ENCODE measurements around the gene RBMS1. TPM values are rescaled to one million over a fixed set of nuclear protein-coding genes. Genes with fewer than 3 reads are reported as not detected.
A peak's percentile ranks its signal among the peaks of the same experiment; 100 is the strongest.
"Not testable (repeated sequence)": the region's sequence is repeated elsewhere in the genome, so short reads cannot be mapped to it uniquely, and the experiment has no call there.

Gene RBMS1
- total RNA-seq, 1 donor from 2014 or later = 93.3 TPM

GRCh38 chr2:160428405-160428763, 65.2 kb downstream of the RBMS1 start:
- intact Hi-C loops (cut with DNase I) = no loop called here
- no peak for DNase-seq (ENCODE audit: extremely low spot score in 2 of 2)
- Histone ChIP-seq H3K9me3 (no peaks in the 10 kb centered on the region), H3K4me3 (peak overlapping the region; percentile 17), H3K27ac (peak overlapping the region; percentile 68), H3K27me3 (no peaks in the 10 kb centered on the region), H3K36me3 (no peaks in the 10 kb centered on the region), H3K4me1 (peaks cover 37% of the 10 kb centered on the region)
- no peak for TF ChIP-seq CTCF (IDR thresholded peaks at IDR 0.05)
- no peak for TF ChIP-seq POLR2A (IDR thresholded peaks at IDR 0.05)
- TF ChIP-seq POLR2AphosphoS5 (IDR thresholded peaks at IDR 0.05; ENCODE audit: insufficient read depth in 1 of 2, low read depth in 1 of 2) = no peak

GRCh38 chr2:160427629-160428404, 65.8 kb downstream of the RBMS1 start:
- Histone ChIP-seq H3K4me1 (peaks cover 33% of the 10 kb centered on the region), H3K9me3 (no peaks in the 10 kb centered on the region), H3K36me3 (no peaks in the 10 kb centered on the region), H3K4me3 (peak overlapping the region; percentile 17), H3K27ac (peak overlapping the region; percentile 68), H3K27me3 (no peaks in the 10 kb centered on the region)
- intact Hi-C loops (cut with DNase I) = no loop called here
- TF ChIP-seq POLR2A (IDR thresholded peaks at IDR 0.05) = no peak
- peak in 1 of 2 donors; percentile 46 for TF ChIP-seq POLR2AphosphoS5 (IDR thresholded peaks at IDR 0.05; ENCODE audit: insufficient read depth in 1 of 2, low read depth in 1 of 2)
- DNase-seq (ENCODE audit: extremely low spot score in 2 of 2) = no peak

GRCh38 chr2:160426604-160427003, 67.0 kb downstream of the RBMS1 start:
- intact Hi-C loops (cut with DNase I) = no loop called here
- TF ChIP-seq CTCF (IDR thresholded peaks at IDR 0.05) (no peak), POLR2A (IDR thresholded peaks at IDR 0.05) (no peak), POLR2AphosphoS5 (IDR thresholded peaks at IDR 0.05; ENCODE audit: insufficient read depth in 1 of 2, low read depth in 1 of 2) (no peak)
- Histone ChIP-seq H3K27me3 (no peaks in the 10 kb centered on the region), H3K4me1 (peaks cover 24% of the 10 kb centered on the region), H3K36me3 (no peaks in the 10 kb centered on the region), H3K4me3 (no peak overlapping the region), H3K9me3 (no peaks in the 10 kb centered on the region), H3K27ac (no peak overlapping the region)
- no peak for DNase-seq (ENCODE audit: extremely low spot score in 2 of 2)

DNA sequence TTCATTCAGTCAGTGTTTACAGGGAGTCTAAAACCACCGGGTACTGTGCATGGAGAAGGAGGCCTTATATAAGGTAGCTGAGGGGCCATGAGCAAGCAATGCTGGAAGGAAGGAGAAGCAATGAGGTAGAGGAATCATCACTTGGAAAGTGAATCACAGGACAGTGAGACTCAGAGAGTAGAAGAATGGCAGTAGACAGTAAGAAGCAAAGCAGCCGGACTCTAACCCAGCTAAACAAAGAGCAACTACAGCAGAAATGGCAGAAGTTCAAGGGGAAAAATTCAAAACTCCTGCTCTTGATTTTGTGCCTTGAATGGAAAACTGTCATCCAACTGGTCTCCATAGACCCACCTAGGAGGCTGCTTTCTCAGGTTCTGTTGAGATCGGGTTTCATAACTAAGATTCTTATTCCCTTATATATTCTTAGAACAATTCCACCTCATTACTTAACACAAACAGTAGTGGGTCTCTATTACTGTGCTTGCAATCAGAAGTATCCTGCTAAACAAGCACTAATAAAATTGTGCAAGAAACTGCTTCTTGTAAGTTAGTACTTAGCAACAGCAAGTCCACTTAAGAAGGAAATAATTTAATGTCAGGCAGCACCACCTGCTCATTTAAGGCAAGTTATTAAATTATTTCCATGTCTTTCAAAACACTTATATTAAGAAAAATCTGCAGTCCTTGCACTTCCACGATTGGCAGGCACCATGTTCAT, 68.0 kb downstream of the RBMS1 start:
- DNase-seq (ENCODE audit: extremely low spot score in 2 of 2) = no peak
- Histone ChIP-seq H3K36me3 (no peaks in the 10 kb centered on the region), H3K9me3 (no peaks in the 10 kb centered on the region), H3K27me3 (no peaks in the 10 kb centered on the region), H3K27ac (peak overlapping the region; percentile 1), H3K4me1 (peaks cover 24% of the 10 kb centered on the region), H3K4me3 (no peak overlapping the region)
- intact Hi-C loops (cut with DNase I) = no loop called here
- no peak for TF ChIP-seq CTCF (IDR thresholded peaks at IDR 0.05)
- TF ChIP-seq POLR2A (IDR thresholded peaks at IDR 0.05) = no peak
- TF ChIP-seq POLR2AphosphoS5 (IDR thresholded peaks at IDR 0.05; ENCODE audit: insufficient read depth in 1 of 2, low read depth in 1 of 2) = no peak

DNA sequence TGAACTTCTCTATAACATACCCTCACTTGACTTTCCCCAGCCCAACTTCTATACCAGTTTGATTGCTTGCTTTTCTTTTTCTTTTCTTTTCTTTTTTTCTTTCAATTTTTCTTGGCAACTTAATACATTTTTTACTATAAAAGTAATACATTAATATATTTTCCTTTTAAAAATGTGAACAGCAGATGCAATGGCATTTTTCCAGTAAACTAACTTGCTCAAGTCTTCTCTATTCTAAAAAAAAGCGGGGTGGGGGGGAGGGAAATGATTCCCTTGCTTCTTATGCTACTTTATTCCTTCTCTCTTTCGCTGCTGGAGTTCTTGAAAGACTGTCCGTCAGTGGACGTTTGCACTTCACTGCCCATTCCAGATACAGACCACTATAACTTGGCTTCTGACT, 70.5 kb downstream of the RBMS1 start:
- intact Hi-C loops (cut with DNase I) = no loop called here
- TF ChIP-seq POLR2AphosphoS5 (IDR thresholded peaks at IDR 0.05; ENCODE audit: insufficient read depth in 1 of 2, low read depth in 1 of 2) = no peak
- no peak for TF ChIP-seq POLR2A (IDR thresholded peaks at IDR 0.05)
- TF ChIP-seq CTCF (IDR thresholded peaks at IDR 0.05) = no peak
- Histone ChIP-seq H3K36me3 (no peaks in the 10 kb centered on the region), H3K27me3 (no peaks in the 10 kb centered on the region), H3K4me1 (peaks cover 25% of the 10 kb centered on the region), H3K9me3 (no peaks in the 10 kb centered on the region), H3K27ac (no peak overlapping the region), H3K4me3 (no peak overlapping the region)
- DNase-seq (ENCODE audit: extremely low spot score in 2 of 2) = no peak

GRCh38 chr2:160421646-160422501, 71.7 kb downstream of the RBMS1 start:
- H3K27me3 ChIP-seq; H3K36me3 ChIP-seq; H3K4me3 ChIP-seq; H3K27ac ChIP-seq; intact Hi-C loops (cut with DNase I); DNase-seq (ENCODE audit: extremely low spot score in 2 of 2); H3K9me3 ChIP-seq: not testable (repeated sequence)
- H3K4me1 ChIP-seq = peaks cover 33% of the 10 kb centered on the region

All from vagina (tissue), 2 donors.